Muscle layer of duodenum (tissue), 2 donors: ENCODE data around the gene COX5A.

Source experiments
- H3K27ac ChIP-seq: one replicate; pipeline ENCODE4 v1.7.0; 2013; ENCODE audit warnings: mild to moderate bottlenecking, low read length
- H3K27me3 ChIP-seq: one replicate; pipeline ENCODE4 v1.7.0; 2013; ENCODE audit warnings: low read depth, mild to moderate bottlenecking, control low read depth, low read length
- H3K36me3 ChIP-seq, 2 donors: one replicate each; pipeline ENCODE4 v1.7.0; 2013; ENCODE audit warnings: low read length in 2 of 2, control low read depth in 1 of 2, mild to moderate bottlenecking in 1 of 2; ENCODE audit not compliant: insufficient read depth in 2 of 2, control insufficient read depth in 1 of 2
- H3K4me1 ChIP-seq, 2 donors: one replicate each; pipeline ENCODE4 v1.7.0; 2013; ENCODE audit warnings: low read length in 2 of 2, mild to moderate bottlenecking in 2 of 2, control low read depth in 1 of 2, moderate library complexity in 1 of 2; ENCODE audit not compliant: insufficient read depth in 2 of 2, control insufficient read depth in 1 of 2
- H3K4me3 ChIP-seq, 2 donors: one replicate each; pipeline ENCODE4 v1.7.0; 2013; ENCODE audit warnings: low read length in 2 of 2, low read depth in 1 of 2, mild to moderate bottlenecking in 1 of 2
- H3K9me3 ChIP-seq, 2 donors: one replicate each; pipeline ENCODE4 v1.7.0; 2013; ENCODE audit warnings: low read length in 2 of 2, control low read depth in 1 of 2, mild to moderate bottlenecking in 1 of 2; ENCODE audit not compliant: control insufficient read depth in 1 of 2
- donor health status: healthy.

Gene COX5A

DNA sequence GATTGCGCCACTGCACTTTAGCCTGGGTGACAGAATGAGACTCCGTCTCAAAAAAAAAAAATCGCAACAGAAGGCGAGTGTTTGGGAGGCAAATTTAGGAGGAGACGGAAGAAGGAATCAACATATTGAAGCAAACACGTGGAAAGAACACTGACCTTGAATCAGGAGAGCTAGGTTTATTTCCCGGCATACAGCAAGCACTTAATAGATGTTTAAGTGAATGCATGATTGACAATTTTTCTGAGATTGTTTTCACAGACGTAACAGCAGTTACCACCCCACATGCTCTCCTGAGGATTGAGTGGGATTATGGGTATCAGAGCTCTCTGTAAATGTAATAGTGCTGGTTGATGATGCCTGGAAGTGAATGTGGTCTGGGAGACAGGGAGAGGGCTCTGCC is 24.3 kb upstream of the COX5A start:
- peaks cover 7 to 15% of the 10 kb centered on the region in 2 donors for H3K4me1 ChIP-seq
- H3K4me3 ChIP-seq, result no peak overlapping the region
- H3K9me3 ChIP-seq, result no peaks in the 10 kb centered on the region
- H3K36me3 ChIP-seq, result no peaks in the 10 kb centered on the region
- no peak overlapping the region for H3K27ac ChIP-seq
- peaks cover 11% of the 10 kb centered on the region for H3K27me3 ChIP-seq

DNA sequence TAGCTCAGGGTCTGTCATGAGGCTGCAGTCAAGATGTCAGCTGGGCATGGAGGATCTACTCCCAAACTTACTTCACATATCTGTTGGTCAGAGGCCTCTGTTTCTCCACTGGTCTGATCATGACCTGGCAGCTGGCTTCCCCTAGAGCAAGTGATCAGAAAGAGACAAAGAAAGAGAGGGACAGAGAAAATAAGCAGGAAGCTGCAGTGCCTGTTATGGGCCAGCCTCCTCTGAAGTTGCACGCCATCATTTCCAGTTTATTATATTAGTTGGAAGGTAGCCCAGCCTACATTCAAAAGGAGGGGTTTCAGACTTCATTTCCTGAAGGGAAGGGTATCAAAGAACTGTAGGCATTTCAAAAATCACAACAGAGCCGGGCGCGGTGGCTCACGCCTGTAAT is 23.7 kb upstream of the COX5A start:
- Histone ChIP-seq H3K27me3 (peaks cover 11% of the 10 kb centered on the region), H3K36me3 (no peaks in the 10 kb centered on the region), H3K4me3 (no peak overlapping the region), H3K9me3 (no peaks in the 10 kb centered on the region), H3K27ac (no peak overlapping the region), H3K4me1 (peaks cover 8 to 21% of the 10 kb centered on the region in 2 donors)

DNA sequence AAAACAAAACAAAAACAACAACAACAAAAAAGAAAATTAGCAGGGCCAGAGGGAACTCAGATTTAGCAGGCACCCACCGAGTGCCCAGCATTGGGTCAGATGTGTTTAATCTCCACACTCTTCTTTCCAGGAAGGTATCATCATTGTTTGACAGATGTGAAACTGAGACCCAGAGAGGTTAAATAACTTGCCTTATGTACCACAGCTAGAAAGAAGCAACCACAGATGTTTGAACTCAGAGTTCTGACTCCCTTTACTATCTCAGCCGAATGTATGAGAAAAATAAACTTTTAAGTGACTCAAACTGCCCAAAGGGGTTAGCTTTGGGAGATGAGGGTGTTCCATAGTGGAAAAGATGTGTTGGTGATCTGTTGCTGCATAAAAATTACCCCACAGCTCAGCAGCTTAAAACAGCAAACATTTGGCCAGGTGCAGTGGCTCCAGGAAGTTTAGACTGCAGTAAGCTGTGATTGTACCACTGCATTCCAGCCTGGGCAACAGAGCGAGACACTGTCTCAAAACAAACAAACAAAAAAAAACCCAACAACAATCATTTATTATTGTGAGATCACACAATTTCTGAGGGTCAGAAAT is 23.2 kb upstream of the COX5A start:
- no peaks in the 10 kb centered on the region for H3K36me3 ChIP-seq
- no peaks in the 10 kb centered on the region for H3K9me3 ChIP-seq
- peaks cover 11% of the 10 kb centered on the region for H3K27me3 ChIP-seq
- no peak overlapping the region for H3K4me3 ChIP-seq
- no peak overlapping the region for H3K27ac ChIP-seq
- H3K4me1 ChIP-seq, result peaks cover 8 to 25% of the 10 kb centered on the region in 2 donors

DNA sequence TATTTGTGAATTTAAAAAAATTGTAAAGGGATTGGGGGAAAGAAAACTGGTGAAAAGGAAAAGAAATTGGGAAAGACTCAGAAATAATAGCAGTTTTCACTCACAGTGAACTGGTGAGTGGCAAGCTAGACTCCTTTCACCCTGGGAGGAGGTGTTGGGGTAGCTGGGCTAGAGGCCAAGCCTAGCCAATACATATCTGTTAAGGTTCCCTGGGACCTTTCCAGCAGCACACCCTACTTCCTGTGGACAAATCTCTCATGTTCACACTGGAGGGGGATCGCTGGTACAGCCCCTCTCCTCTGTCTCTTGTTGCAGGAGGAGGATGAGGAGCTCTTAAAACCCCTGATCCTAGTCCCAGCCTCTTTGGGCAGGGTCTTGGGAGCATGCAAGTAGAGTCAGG is 22.4 kb upstream of the COX5A start:
- peaks cover 8 to 33% of the 10 kb centered on the region in 2 donors for H3K4me1 ChIP-seq

DNA sequence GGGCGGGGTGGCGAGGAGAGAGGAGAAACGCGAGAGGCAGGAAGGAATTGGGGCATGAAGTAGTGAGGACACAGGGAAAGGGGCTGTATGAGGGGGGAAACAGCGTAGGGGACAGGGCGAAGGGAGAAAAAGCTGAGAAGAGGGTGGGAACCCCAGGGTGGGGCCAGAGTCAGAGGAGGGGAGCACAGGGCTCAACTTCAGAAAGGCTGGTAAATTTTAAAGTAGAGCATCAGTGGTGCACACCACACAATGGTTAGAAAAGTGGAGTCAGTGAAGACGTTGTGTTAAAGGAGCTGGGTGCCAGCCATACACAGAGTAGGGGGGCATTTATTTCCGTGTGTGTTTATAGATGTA is 21.7 kb upstream of the COX5A start:
- no peaks in the 10 kb centered on the region for H3K9me3 ChIP-seq
- no peak overlapping the region for H3K27ac ChIP-seq
- H3K36me3 ChIP-seq, result no peaks in the 10 kb centered on the region
- H3K4me1 ChIP-seq, result peaks cover 14 to 39% of the 10 kb centered on the region in 2 donors
- peak overlapping the region in 1 of 2 donors; percentile 61 for H3K4me3 ChIP-seq
- peaks cover 11% of the 10 kb centered on the region for H3K27me3 ChIP-seq

More for the DNA sequence above, 22.4 kb upstream of the COX5A start:
- Histone ChIP-seq H3K9me3 (no peaks in the 10 kb centered on the region), H3K4me3 (no peak overlapping the region), H3K27me3 (peaks cover 11% of the 10 kb centered on the region), H3K36me3 (no peaks in the 10 kb centered on the region), H3K27ac (no peak overlapping the region)

DNA sequence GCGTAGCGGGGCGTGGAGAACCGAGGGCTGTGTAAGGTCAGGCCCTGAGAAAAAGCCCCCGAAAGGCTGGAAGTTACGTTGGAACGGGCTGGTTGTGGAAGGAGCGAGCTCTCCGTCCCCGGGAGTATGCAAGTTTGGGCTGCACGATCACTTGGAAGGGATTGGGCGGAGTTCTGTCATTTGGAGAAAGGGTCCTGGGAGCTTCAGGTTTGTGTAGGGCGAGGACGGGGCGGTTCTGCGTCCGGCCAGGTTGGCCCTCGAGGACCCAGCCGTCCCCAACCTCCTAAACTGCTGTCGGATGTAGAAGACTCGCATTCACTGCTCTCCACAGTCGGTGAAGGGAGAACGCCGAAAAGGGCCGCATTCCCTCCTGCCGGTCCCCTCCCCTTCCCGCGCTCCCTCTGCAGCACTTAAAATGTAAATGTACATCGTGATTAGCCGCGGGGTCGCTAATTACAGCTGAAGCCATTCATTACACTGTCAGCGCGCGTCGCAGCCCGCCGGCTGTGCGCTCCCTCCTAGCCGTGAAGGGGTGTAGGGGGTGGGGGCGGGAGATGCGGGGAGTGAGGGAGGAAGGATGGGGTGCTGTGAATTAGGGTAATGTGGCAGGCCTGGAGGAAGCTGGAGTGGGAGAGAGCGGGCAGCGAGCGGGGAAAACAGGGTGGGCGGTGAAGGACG is 21.2 kb upstream of the COX5A start:
- no peaks in the 10 kb centered on the region for H3K9me3 ChIP-seq
- H3K27ac ChIP-seq, result no peak overlapping the region
- H3K27me3 ChIP-seq, result peaks cover 11% of the 10 kb centered on the region
- peaks cover 14 to 43% of the 10 kb centered on the region in 2 donors for H3K4me1 ChIP-seq
- H3K36me3 ChIP-seq, result no peaks in the 10 kb centered on the region
- peak overlapping the region; percentile 58 to 61 for H3K4me3 ChIP-seq

DNA sequence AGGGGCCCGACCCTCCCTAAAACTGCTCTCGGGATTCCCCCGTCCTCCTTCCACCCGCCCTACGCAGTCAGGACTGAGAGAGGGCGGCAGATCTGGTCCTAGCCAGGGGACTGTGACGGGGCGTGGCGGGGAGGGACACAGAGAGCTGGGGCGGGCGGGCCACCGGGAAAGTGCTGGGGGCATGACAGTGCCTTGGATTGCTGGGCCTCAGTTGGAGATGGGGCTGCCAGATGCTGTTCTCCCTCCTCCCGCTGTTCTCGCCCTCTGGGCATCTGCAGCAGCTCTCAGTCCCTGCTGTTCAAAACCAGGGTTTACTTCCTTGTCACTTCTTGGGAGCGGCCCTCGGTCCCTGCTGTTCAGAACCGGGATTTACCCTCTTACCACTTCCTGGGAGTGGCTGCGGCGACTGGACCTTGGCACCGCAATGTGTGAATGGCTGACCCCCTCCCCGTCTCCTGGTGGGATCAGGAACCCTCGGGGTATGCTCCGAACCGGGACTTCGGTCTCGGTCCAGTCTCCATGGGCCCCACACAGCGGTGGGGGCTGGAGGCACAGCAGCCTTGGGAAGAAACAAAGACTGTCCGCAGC is 20.5 kb upstream of the COX5A start:
- H3K4me1 ChIP-seq, result peaks cover 14 to 44% of the 10 kb centered on the region in 2 donors
- H3K27me3 ChIP-seq, result peaks cover 11% of the 10 kb centered on the region
- H3K36me3 ChIP-seq, result no peaks in the 10 kb centered on the region
- H3K4me3 ChIP-seq, result peak overlapping the region; percentile 58 to 61
- H3K9me3 ChIP-seq, result no peaks in the 10 kb centered on the region
- peak overlapping the region; percentile 23 for H3K27ac ChIP-seq

DNA sequence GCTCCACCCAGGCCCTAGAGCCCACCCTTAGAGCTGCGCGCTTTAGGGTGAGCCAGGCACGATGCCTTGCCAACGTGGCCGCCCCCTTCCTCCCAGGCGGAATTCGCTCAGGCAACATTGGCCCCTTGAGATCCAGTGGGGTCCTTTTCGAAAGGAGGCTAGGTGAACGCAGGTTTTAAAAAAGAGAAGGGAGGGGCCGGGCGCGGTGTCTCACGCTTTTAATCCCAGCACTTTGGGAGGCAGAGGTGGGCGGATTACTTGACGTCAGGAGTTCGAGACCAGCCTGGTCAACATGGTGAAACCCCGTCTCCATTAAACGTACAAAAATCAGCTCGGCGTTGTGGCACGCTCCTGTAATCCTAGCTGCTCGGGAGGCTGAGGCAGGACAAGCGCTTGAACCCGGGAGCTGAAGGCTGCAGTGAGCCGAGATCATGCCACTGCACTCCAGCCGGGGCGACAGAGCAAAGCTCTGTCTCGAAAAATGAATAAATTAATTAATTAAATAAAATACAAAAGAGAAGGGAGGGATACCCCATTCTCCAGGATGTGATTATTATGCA is 19.7 kb upstream of the COX5A start:
- Histone ChIP-seq H3K9me3 (no peaks in the 10 kb centered on the region), H3K36me3 (no peaks in the 10 kb centered on the region), H3K4me3 (peak overlapping the region; percentile 63 to 78), H3K27ac (no peak overlapping the region), H3K27me3 (peaks cover 11% of the 10 kb centered on the region), H3K4me1 (peaks cover 14 to 44% of the 10 kb centered on the region in 2 donors)

DNA sequence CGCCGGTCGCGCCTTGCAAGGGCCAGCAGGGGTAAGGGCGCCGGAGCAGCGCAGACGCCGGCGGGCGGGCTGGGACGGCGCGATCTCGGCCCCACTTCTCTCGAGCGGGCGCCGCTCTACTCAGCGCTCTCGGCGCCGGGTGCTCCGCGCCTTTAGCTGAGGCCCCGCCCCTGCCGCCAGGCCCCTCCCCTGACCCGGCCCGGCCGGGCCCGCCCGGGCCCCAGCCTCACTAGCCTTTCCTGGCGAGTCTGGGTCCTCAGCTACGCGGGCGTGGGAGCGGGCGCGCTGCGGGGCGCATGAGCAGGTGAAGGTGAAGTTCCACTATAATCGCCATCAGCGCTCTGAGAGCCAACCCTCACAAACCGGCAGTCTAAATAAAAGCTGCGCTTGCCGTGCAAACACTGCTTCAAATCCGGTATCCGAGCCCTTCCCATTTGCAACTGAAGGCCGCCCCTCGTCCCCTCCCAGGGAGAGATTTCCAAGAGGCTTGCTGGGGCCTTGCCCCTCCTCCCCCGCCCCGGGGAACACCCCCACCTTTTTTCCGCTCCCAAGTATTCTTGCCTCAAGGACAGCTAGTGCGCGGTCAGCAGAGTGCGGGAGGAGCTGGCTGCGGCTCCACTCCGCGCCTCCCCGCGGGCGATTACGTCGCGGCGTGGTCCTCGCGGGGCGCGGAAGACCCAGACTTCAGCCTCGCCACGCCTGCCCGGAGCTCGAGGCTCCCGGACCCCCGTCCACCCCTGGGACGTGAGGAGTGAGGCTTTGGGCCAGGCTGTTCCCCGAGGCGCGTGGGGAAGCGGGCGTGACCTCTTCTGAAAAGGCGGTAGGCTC is 19.0 kb upstream of the COX5A start, which contains the start of gene RPP25:
RPP25 (minus strand) TSS at position 125 of the 828 bp plus-strand sequence. CDS start 189 bp downstream, outside the sequence.
- peaks cover 14 to 44% of the 10 kb centered on the region in 2 donors for H3K4me1 ChIP-seq
- peak within 1 kb of the TSS; percentile 4 for H3K27ac ChIP-seq

DNA sequence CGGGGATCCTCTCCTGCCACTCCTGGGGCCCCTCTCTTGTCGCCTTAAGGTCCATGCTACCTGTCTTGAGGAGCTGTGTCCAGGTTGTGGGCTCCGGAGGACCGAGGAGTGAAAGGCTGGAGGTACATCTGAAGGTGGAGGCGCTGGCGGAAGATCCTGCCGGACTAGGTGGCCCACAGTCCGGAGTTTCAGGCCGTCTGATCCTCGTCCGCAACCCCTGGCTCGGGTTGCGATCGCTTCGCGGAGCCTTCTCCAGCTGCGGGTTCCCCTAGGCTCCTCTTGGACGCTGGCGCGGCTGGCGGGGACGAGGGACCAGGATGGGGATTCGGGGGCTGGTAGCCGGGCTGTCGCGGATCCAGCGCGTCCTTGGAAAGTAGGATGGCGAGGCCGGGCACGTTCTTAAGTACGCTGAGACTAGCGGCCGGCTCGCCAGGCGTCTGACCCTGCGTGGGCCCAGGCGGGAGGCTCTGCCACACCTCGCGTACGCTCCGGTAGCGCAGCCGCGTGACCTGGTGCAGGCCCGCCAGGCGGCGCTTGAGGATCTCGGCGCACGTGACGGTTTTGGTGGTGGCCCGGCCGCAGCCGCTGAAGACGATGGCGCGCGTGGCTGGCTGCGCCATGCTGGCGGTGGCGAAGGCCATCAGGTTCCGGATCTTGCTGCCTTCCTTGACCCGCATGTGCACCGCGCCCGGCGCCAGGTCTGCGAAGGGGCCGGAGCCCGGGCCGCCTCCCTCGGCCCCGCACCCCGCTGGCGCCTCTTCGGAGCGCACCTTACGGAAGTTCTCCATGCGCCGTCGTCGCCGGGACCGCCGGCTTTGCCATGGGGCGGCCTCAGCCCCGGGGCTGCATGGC is 18.1 kb upstream of the COX5A start:
- Histone ChIP-seq H3K27me3 (peaks cover 11% of the 10 kb centered on the region), H3K36me3 (no peaks in the 10 kb centered on the region), H3K4me1 (peaks cover 14 to 44% of the 10 kb centered on the region in 2 donors), H3K9me3 (no peaks in the 10 kb centered on the region), H3K4me3 (peak overlapping the region; percentile 63 to 78), H3K27ac (no peak overlapping the region)

More for the DNA sequence above, 19.0 kb upstream of the COX5A start, which contains the start of gene RPP25:
- Histone ChIP-seq H3K36me3 (no peaks in the 10 kb centered on the region), H3K4me3 (peak within 1 kb of the TSS; percentile 63 to 78), H3K9me3 (no peaks in the 10 kb centered on the region), H3K27me3 (peaks cover 11% of the 10 kb centered on the region)
